GM23338 (cell line): Measurements from ENCODE around the gene JARID2.

ENCODE experiments used
- CTCF ChIP-seq, 2 experiments: fragments of 200-600 bp in 1 of 2; sonication (generic) in 1 of 2; conservative IDR thresholded peaks; 2 replicates each; pipeline versions ENCODE4 v1.5.1 to v1.6.1; 2016 to 2017; ENCODE audit warnings: antibody characterized with exemption in 2 of 2, low read depth in 2 of 2, mild to moderate bottlenecking in 2 of 2, moderate library complexity in 1 of 2
- POLR2AphosphoS5 ChIP-seq: IDR thresholded peaks from 2 replicates; pipeline ENCODE4 v1.6.1; 2016; ENCODE audit warnings: antibody characterized with exemption, low read depth

- TF ChIP-seq POLR2AphosphoS5, result no peak
- no peak for TF ChIP-seq CTCF (conservative IDR thresholded peaks at IDR 0.05; ENCODE audit: low read depth in 2 of 2)
These were observed 58.0 kb downstream of the JARID2 start for GRCh38 chr6:15303920-15304291.
